ENCODE results near the gene IQGAP2. TPM values are rescaled to one million over a fixed set of nuclear protein-coding genes. Genes with fewer than 3 reads are reported as not detected.
"Not testable (repeated sequence)": the region's sequence is repeated elsewhere in the genome, so short reads cannot be mapped to it uniquely, and the experiment has no call there.

IQGAP2 gene
- polyA plus RNA-seq, 2 donors, result 1.4 to 2.0 TPM

GRCh38 chr5:76598531-76598930 lies 195.4 kb downstream of the IQGAP2 start:
- H3K27me3 ChIP-seq (ENCODE audit: control insufficient read depth in 1 of 2, insufficient read depth in 2 of 2, low read length in 2 of 2), result no peaks in the 10 kb centered on the region
- H3K27ac ChIP-seq (ENCODE audit: low read depth in 2 of 2, low read length in 1 of 2), result no peak overlapping the region
- H3K4me3 ChIP-seq (ENCODE audit: low read depth in 1 of 2, low read length in 2 of 2), result no peak overlapping the region
- no peaks in the 10 kb centered on the region for H3K36me3 ChIP-seq (ENCODE audit: control insufficient read depth in 2 of 2, insufficient read depth in 2 of 2, low read length in 1 of 2)
- WGBS, 2 donors, result 81 to 85% methylated on average over 2 of the region's 2 CpGs
- H3K9me3 ChIP-seq (ENCODE audit: control insufficient read depth in 2 of 2, insufficient read depth in 1 of 2, low read depth in 1 of 2, low read length in 1 of 2), result no peaks in the 10 kb centered on the region
- no peaks in the 10 kb centered on the region for H3K4me1 ChIP-seq (ENCODE audit: control insufficient read depth in 2 of 2, insufficient read depth in 2 of 2, low read length in 1 of 2)

GRCh38 chr5:76600716-76601115 lies 197.6 kb downstream of the IQGAP2 start:
- Histone ChIP-seq H3K4me3 (ENCODE audit: low read depth in 1 of 2, low read length in 2 of 2) (no peak overlapping the region), H3K36me3 (ENCODE audit: control insufficient read depth in 2 of 2, insufficient read depth in 2 of 2, low read length in 1 of 2) (no peaks in the 10 kb centered on the region), H3K27ac (ENCODE audit: low read depth in 2 of 2, low read length in 1 of 2) (no peak overlapping the region), H3K9me3 (ENCODE audit: control insufficient read depth in 2 of 2, insufficient read depth in 1 of 2, low read depth in 1 of 2, low read length in 1 of 2) (no peaks in the 10 kb centered on the region), H3K4me1 (ENCODE audit: control insufficient read depth in 2 of 2, insufficient read depth in 2 of 2, low read length in 1 of 2) (no peaks in the 10 kb centered on the region), H3K27me3 (ENCODE audit: control insufficient read depth in 1 of 2, insufficient read depth in 2 of 2, low read length in 2 of 2) (no peaks in the 10 kb centered on the region)
- WGBS, 2 donors, result 75 to 79% methylated on average over 4 of the region's 4 CpGs

DNA sequence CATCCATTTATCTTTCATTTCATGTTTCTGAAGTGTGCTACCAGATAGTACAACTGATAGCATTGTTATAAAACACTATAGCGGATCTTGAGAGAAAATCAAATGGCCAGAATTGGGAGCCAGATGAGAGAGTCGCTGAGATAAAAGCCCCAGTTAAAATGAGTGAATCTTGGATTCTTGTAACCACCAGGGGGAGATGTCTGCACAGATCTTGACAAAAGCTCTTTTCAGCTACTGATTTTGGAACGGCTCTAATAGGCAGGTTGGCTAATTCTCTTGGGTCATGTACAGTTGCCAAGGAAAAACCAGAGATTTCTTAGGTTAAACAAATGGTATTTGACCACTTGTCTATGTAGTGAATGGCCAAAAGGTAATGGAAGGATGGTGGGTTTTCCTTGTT lies 198.4 kb downstream of the IQGAP2 start:
- Histone ChIP-seq H3K4me1 (ENCODE audit: control insufficient read depth in 2 of 2, insufficient read depth in 2 of 2, low read length in 1 of 2) (no peaks in the 10 kb centered on the region), H3K27me3 (ENCODE audit: control insufficient read depth in 1 of 2, insufficient read depth in 2 of 2, low read length in 2 of 2) (no peaks in the 10 kb centered on the region), H3K9me3 (ENCODE audit: control insufficient read depth in 2 of 2, insufficient read depth in 1 of 2, low read depth in 1 of 2, low read length in 1 of 2) (no peaks in the 10 kb centered on the region), H3K27ac (ENCODE audit: low read depth in 2 of 2, low read length in 1 of 2) (no peak overlapping the region), H3K36me3 (ENCODE audit: control insufficient read depth in 2 of 2, insufficient read depth in 2 of 2, low read length in 1 of 2) (no peaks in the 10 kb centered on the region), H3K4me3 (ENCODE audit: low read depth in 1 of 2, low read length in 2 of 2) (no peak overlapping the region)
- 23 to 33% methylated on average over 3 of the region's 3 CpGs for WGBS, 2 donors

DNA sequence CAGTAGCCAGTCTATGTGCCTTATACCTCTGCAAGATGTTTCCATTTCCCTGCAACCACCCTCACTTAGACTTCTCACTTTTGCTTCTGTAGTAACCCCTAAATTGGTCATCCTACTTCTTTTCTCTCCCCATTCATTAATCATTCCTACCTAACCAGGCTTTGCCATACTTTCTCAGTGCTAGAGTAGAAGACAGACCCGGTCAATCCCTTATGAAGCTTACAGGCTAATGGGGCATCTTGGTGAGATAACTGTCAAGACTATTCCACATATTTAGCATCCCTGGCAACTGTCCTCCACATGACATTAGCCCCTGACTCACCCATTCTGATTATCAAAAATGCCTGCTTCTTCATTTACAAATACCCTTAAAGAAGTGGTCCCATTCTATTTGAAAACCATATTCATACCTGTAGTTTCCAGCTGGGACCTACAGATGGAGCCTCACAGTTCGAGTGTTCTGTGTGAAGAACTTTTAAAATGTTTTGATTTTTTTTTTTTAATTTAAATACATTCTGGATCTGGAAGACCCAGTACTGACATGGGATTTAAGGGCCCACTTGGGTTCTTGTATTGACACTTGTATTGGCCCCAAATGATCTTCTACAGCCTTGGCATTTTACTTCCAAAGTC lies 199.1 kb downstream of the IQGAP2 start:
- no peak overlapping the region for H3K27ac ChIP-seq (ENCODE audit: low read depth in 2 of 2, low read length in 1 of 2)
- no peaks in the 10 kb centered on the region for H3K4me1 ChIP-seq (ENCODE audit: control insufficient read depth in 2 of 2, insufficient read depth in 2 of 2, low read length in 1 of 2)
- H3K4me3 ChIP-seq (ENCODE audit: low read depth in 1 of 2, low read length in 2 of 2), result no peak overlapping the region
- no peaks in the 10 kb centered on the region for H3K9me3 ChIP-seq (ENCODE audit: control insufficient read depth in 2 of 2, insufficient read depth in 1 of 2, low read depth in 1 of 2, low read length in 1 of 2)
- 83 to 85% methylated on average over 2 of the region's 2 CpGs for WGBS, 2 donors
- no peaks in the 10 kb centered on the region for H3K36me3 ChIP-seq (ENCODE audit: control insufficient read depth in 2 of 2, insufficient read depth in 2 of 2, low read length in 1 of 2)
- H3K27me3 ChIP-seq (ENCODE audit: control insufficient read depth in 1 of 2, insufficient read depth in 2 of 2, low read length in 2 of 2), result no peaks in the 10 kb centered on the region

- H3K36me3 ChIP-seq (ENCODE audit: control insufficient read depth in 2 of 2, insufficient read depth in 2 of 2, low read length in 1 of 2); H3K27me3 ChIP-seq (ENCODE audit: control insufficient read depth in 1 of 2, insufficient read depth in 2 of 2, low read length in 2 of 2); H3K4me3 ChIP-seq (ENCODE audit: low read depth in 1 of 2, low read length in 2 of 2); H3K27ac ChIP-seq (ENCODE audit: low read depth in 2 of 2, low read length in 1 of 2); H3K4me1 ChIP-seq (ENCODE audit: control insufficient read depth in 2 of 2, insufficient read depth in 2 of 2, low read length in 1 of 2); H3K9me3 ChIP-seq (ENCODE audit: control insufficient read depth in 2 of 2, insufficient read depth in 1 of 2, low read depth in 1 of 2, low read length in 1 of 2): not testable (repeated sequence)
- WGBS, 2 donors, result 64 to 77% methylated on average over 1 of the region's 1 CpG
Measured at GRCh38 chr5:76603991-76604390, 200.9 kb downstream of the IQGAP2 start.

DNA sequence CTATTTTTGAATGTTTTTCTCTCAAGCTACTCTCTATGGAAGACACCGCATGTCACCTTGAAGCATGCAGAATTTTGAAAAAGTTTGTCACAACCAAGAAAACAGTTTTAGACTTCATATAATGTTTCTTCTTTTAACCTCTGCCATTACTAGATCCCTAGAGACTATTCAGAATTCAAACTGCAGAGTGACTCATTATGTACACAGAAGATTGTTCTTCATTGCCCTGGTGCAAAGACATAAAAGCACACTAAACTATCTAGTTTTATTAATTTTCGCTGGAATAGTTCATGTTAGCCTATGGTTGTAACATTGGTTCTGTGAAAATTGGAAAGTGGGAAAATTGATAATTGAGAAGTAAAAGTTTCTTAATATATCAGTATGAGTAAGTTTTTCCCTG lies 201.8 kb downstream of the IQGAP2 start:
- H3K36me3 ChIP-seq (ENCODE audit: control insufficient read depth in 2 of 2, insufficient read depth in 2 of 2, low read length in 1 of 2), result no peaks in the 10 kb centered on the region
- H3K4me1 ChIP-seq (ENCODE audit: control insufficient read depth in 2 of 2, insufficient read depth in 2 of 2, low read length in 1 of 2), result no peaks in the 10 kb centered on the region
- no peak overlapping the region for H3K27ac ChIP-seq (ENCODE audit: low read depth in 2 of 2, low read length in 1 of 2)
- H3K9me3 ChIP-seq (ENCODE audit: control insufficient read depth in 2 of 2, insufficient read depth in 1 of 2, low read depth in 1 of 2, low read length in 1 of 2), result no peaks in the 10 kb centered on the region
- 66 to 83% methylated on average over 2 of the region's 2 CpGs for WGBS, 2 donors
- H3K27me3 ChIP-seq (ENCODE audit: control insufficient read depth in 1 of 2, insufficient read depth in 2 of 2, low read length in 2 of 2), result no peaks in the 10 kb centered on the region
- no peak overlapping the region for H3K4me3 ChIP-seq (ENCODE audit: low read depth in 1 of 2, low read length in 2 of 2)

GRCh38 chr5:76606701-76607100 lies 203.6 kb downstream of the IQGAP2 start:
- H3K4me3 ChIP-seq (ENCODE audit: low read depth in 1 of 2, low read length in 2 of 2), result no peak overlapping the region
- 88 to 94% methylated on average over 2 of the region's 2 CpGs for WGBS, 2 donors
- H3K36me3 ChIP-seq (ENCODE audit: control insufficient read depth in 2 of 2, insufficient read depth in 2 of 2, low read length in 1 of 2), result no peaks in the 10 kb centered on the region
- no peaks in the 10 kb centered on the region for H3K27me3 ChIP-seq (ENCODE audit: control insufficient read depth in 1 of 2, insufficient read depth in 2 of 2, low read length in 2 of 2)
- no peaks in the 10 kb centered on the region for H3K9me3 ChIP-seq (ENCODE audit: control insufficient read depth in 2 of 2, insufficient read depth in 1 of 2, low read depth in 1 of 2, low read length in 1 of 2)
- no peaks in the 10 kb centered on the region for H3K4me1 ChIP-seq (ENCODE audit: control insufficient read depth in 2 of 2, insufficient read depth in 2 of 2, low read length in 1 of 2)
- no peak overlapping the region for H3K27ac ChIP-seq (ENCODE audit: low read depth in 2 of 2, low read length in 1 of 2)

- H3K4me1 ChIP-seq (ENCODE audit: control insufficient read depth in 2 of 2, insufficient read depth in 2 of 2, low read length in 1 of 2), result no peaks in the 10 kb centered on the region
- H3K27ac ChIP-seq (ENCODE audit: low read depth in 2 of 2, low read length in 1 of 2), result no peak overlapping the region
- no peak overlapping the region for H3K4me3 ChIP-seq (ENCODE audit: low read depth in 1 of 2, low read length in 2 of 2)
- H3K9me3 ChIP-seq (ENCODE audit: control insufficient read depth in 2 of 2, insufficient read depth in 1 of 2, low read depth in 1 of 2, low read length in 1 of 2), result no peaks in the 10 kb centered on the region
- no peaks in the 10 kb centered on the region for H3K27me3 ChIP-seq (ENCODE audit: control insufficient read depth in 1 of 2, insufficient read depth in 2 of 2, low read length in 2 of 2)
- 57 to 63% methylated on average over 9 of the region's 9 CpGs for WGBS, 2 donors
- H3K36me3 ChIP-seq (ENCODE audit: control insufficient read depth in 2 of 2, insufficient read depth in 2 of 2, low read length in 1 of 2), result no peaks in the 10 kb centered on the region
Measured at GRCh38 chr5:76607353-76607871, 204.3 kb downstream of the IQGAP2 start.

GRCh38 chr5:76608833-76609232 lies 205.7 kb downstream of the IQGAP2 start:
- Histone ChIP-seq H3K27ac (ENCODE audit: low read depth in 2 of 2, low read length in 1 of 2) (no peak overlapping the region), H3K9me3 (ENCODE audit: control insufficient read depth in 2 of 2, insufficient read depth in 1 of 2, low read depth in 1 of 2, low read length in 1 of 2) (no peaks in the 10 kb centered on the region), H3K27me3 (ENCODE audit: control insufficient read depth in 1 of 2, insufficient read depth in 2 of 2, low read length in 2 of 2) (no peaks in the 10 kb centered on the region), H3K36me3 (ENCODE audit: control insufficient read depth in 2 of 2, insufficient read depth in 2 of 2, low read length in 1 of 2) (no peaks in the 10 kb centered on the region), H3K4me1 (ENCODE audit: control insufficient read depth in 2 of 2, insufficient read depth in 2 of 2, low read length in 1 of 2) (no peaks in the 10 kb centered on the region), H3K4me3 (ENCODE audit: low read depth in 1 of 2, low read length in 2 of 2) (no peak overlapping the region)
- 65 to 71% methylated on average over 4 of the region's 4 CpGs for WGBS, 2 donors

DNA sequence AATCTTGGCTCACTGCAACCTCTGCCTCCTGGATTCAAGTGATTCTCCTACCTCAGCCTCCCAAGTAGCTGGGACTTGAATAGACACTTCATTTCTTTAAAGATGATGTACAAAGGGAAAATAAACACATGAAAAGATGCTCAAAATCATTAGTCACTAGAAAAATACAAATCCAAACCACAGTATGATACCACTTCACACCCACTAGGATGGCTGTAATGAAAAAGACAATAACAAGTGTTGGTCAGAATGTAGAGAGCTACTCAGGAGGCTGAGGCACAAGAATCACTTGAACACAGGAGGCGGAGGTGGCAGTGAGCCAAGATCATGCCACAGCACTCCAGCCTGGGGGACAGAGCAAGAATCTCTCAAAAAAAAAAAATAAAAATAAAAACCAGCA lies 207.1 kb downstream of the IQGAP2 start:
- Histone ChIP-seq H3K4me1 (ENCODE audit: control insufficient read depth in 2 of 2, insufficient read depth in 2 of 2, low read length in 1 of 2) (no peaks in the 10 kb centered on the region), H3K36me3 (ENCODE audit: control insufficient read depth in 2 of 2, insufficient read depth in 2 of 2, low read length in 1 of 2) (no peaks in the 10 kb centered on the region), H3K4me3 (ENCODE audit: low read depth in 1 of 2, low read length in 2 of 2) (no peak overlapping the region), H3K27ac (ENCODE audit: low read depth in 2 of 2, low read length in 1 of 2) (no peak overlapping the region), H3K9me3 (ENCODE audit: control insufficient read depth in 2 of 2, insufficient read depth in 1 of 2, low read depth in 1 of 2, low read length in 1 of 2) (no peaks in the 10 kb centered on the region), H3K27me3 (ENCODE audit: control insufficient read depth in 1 of 2, insufficient read depth in 2 of 2, low read length in 2 of 2) (no peaks in the 10 kb centered on the region)
- WGBS, 2 donors, result 77 to 100% methylated on average over 1 of the region's 1 CpG

Data from esophagus (tissue), 2 donors.